Measurements from ENCODE around the gene DNAJC11.

GRCh38 chr1:6652986-6653385 lies 48.6 kb downstream of the DNAJC11 start:
- no peak for TF ChIP-seq CTCF (IDR thresholded peaks at IDR 0.05)
- TF ChIP-seq ZFX (IDR thresholded peaks at IDR 0.05; ENCODE audit: borderline replicate concordance), result no peak
